Upper lobe of right lung (tissue), 1 donor: Measurements from ENCODE around the gene ABCF1. TPM values are rescaled to one million over a fixed set of nuclear protein-coding genes. Genes with fewer than 3 reads are reported as not detected.

Experiments used
- ATAC-seq: fragments of 200-7000 bp; cut with Tn5 transposase; one replicate; pipeline ENCODE4 v1.9.1; 2020; ENCODE audit warnings: mild to moderate bottlenecking, moderate library complexity
- DNase-seq: peaks from one replicate; pipeline ENCODE4 v3.0.0-alpha.2; 2020
- H3K27ac ChIP-seq: fragments of 200-600 bp; one replicate; pipeline ENCODE4 v1.8.0; 2022
- H3K27me3 ChIP-seq: fragments of 200-600 bp; one replicate; pipeline ENCODE4 v1.8.0; 2022; ENCODE audit warnings: mild to moderate bottlenecking
- H3K36me3 ChIP-seq: fragments of 200-600 bp; one replicate; pipeline ENCODE4 v1.8.0; 2022
- H3K4me1 ChIP-seq: fragments of 200-600 bp; one replicate; pipeline ENCODE4 v1.8.0; 2022
- H3K4me3 ChIP-seq: fragments of 200-600 bp; one replicate; pipeline ENCODE4 v1.8.0; 2022; ENCODE audit warnings: mild to moderate bottlenecking
- H3K9me3 ChIP-seq: fragments of 200-600 bp; one replicate; pipeline ENCODE4 v1.8.0; 2022
- CTCF ChIP-seq: fragments of 200-600 bp; IDR thresholded peaks from one replicate; pipeline ENCODE4 v1.8.0; 2022; ENCODE audit warnings: antibody characterized with exemption
- intact Hi-C: fragments of 100-400 bp; cut with DNase I; formaldehyde crosslinking; loops from one replicate; pipeline ENCODE4 v1.11.0; 2022
- total RNA-seq: library from RNA; stranded (reverse); fragmentation: NEBNext Ultra II Directional; extraction: Animal tissue kit (Norgen Biotek cat#: 25700); gene quantifications from one replicate; pipeline ENCODE4 v1.2.1, GENCODE V29; 2021
- donor health status: DM: no; HTN: yes; CAD: no; lungs with severe emphysema.

ABCF1 gene
- total RNA-seq, 1 donor from 2014 or later = 42.5 TPM

DNA sequence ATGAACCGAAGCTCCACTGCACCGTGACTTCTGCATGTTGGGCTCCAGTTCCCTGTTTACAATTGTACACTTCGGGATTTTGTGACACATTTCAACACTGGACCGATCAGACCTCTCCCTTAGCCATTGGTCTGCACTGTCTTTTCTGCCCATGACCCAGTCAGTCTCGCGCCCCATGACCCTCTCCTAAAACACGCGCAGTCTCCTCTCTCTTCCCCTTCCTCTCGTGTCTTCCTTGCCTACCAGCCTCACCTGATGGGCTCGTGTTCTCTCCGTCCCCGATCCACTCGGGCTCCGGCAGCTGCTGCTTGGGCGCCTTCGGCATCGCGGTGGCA, 535 bp upstream of the ABCF1 start:
- H3K9me3 ChIP-seq = no peaks in the 10 kb centered on the region
- intact Hi-C loops = no loop called here

GRCh38 chr6:30571762-30572082, 480 bp downstream of the ABCF1 start:
- Histone ChIP-seq H3K9me3 (no peaks in the 10 kb centered on the region), H3K4me1 (peaks cover 29% of the 10 kb centered on the region), H3K27me3 (no peaks in the 10 kb centered on the region), H3K36me3 (peaks cover 12% of the 10 kb centered on the region), H3K4me3 (peak overlapping the region; percentile 63), H3K27ac (peak overlapping the region; percentile 90)
- ATAC-seq (no peak), DNase-seq (no peak)
- TF ChIP-seq CTCF = no peak
- intact Hi-C loops = no loop called here

More for the DNA sequence above, 535 bp upstream of the ABCF1 start:
- H3K27me3 ChIP-seq = no peaks in the 10 kb centered on the region
- H3K27ac ChIP-seq = peak overlapping the region; percentile 90
- H3K36me3 ChIP-seq = peaks cover 6% of the 10 kb centered on the region
- peak overlapping the region; percentile 63 for H3K4me3 ChIP-seq
- H3K4me1 ChIP-seq = peaks cover 29% of the 10 kb centered on the region
- peak; percentile 52 for ATAC-seq
- DNase-seq = no peak
- no peak for TF ChIP-seq CTCF

DNA sequence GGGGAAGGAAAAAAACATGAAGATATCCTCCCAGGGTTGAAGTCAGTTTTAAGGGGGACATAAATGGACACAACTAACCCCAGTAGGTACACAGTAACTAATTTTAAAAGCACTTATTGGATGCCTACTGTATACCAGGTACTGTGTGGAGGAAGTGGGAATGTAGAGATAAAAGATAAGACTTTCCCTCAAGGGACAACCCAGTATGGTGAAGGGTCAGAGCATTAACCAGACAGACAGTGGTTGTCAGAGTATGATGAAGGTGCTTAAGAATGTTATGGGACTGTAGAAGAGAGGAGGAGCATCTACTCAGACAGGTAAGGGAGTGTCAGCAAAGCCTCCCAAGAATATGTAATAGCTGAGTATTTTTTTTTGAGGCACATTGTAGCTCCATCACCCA, 906 bp downstream of the ABCF1 start:
- no peak for ATAC-seq

GRCh38 chr6:30573113-30573512, 1.9 kb downstream of the ABCF1 start:
- peaks cover 26% of the 10 kb centered on the region for H3K36me3 ChIP-seq
- no peaks in the 10 kb centered on the region for H3K9me3 ChIP-seq
- H3K4me3 ChIP-seq = no peak overlapping the region
- H3K27ac ChIP-seq = no peak overlapping the region
- no peak for ATAC-seq
- no peak for TF ChIP-seq CTCF
- intact Hi-C loops = no loop called here
- no peaks in the 10 kb centered on the region for H3K27me3 ChIP-seq
- H3K4me1 ChIP-seq = peaks cover 29% of the 10 kb centered on the region
- no peak for DNase-seq

More for the DNA sequence above, 906 bp downstream of the ABCF1 start:
- H3K4me1 ChIP-seq = peaks cover 29% of the 10 kb centered on the region
- H3K4me3 ChIP-seq = peak overlapping the region; percentile 63
- H3K36me3 ChIP-seq = peaks cover 17% of the 10 kb centered on the region
- no peak for TF ChIP-seq CTCF
- no peaks in the 10 kb centered on the region for H3K9me3 ChIP-seq
- H3K27me3 ChIP-seq = no peaks in the 10 kb centered on the region
- H3K27ac ChIP-seq = peak overlapping the region; percentile 90
- intact Hi-C loops = no loop called here
- no peak for DNase-seq

GRCh38 chr6:30578051-30578450, 6.8 kb downstream of the ABCF1 start:
- no peak for TF ChIP-seq CTCF
- DNase-seq = no peak
- Histone ChIP-seq H3K4me1 (peaks cover 7% of the 10 kb centered on the region), H3K27me3 (no peaks in the 10 kb centered on the region), H3K36me3 (peaks cover 76% of the 10 kb centered on the region), H3K4me3 (no peak overlapping the region), H3K27ac (no peak overlapping the region), H3K9me3 (no peaks in the 10 kb centered on the region)
- intact Hi-C loops = no loop called here
- no peak for ATAC-seq

DNA sequence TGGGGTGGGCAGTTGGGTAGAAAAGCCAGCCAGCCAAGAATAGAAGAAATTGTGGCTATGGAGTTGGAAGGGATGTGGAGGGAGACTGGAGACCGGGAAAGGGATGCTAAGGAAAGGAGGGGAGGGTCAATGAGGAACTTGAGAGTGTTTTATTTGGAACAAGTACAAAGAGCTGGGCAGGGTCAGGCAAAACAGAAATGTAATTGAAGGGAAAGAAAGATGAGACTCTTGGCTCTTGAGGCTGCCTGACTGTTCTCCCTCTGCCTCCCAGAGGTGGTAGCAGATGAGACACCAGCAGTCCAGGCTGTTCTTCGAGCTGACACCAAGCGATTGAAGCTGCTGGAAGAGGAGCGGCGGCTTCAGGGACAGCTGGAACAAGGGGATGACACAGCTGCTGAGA, 12.7 kb downstream of the ABCF1 start:
- Histone ChIP-seq H3K27me3 (no peaks in the 10 kb centered on the region), H3K27ac (no peak overlapping the region), H3K36me3 (peaks cover 100% of the 10 kb centered on the region), H3K4me1 (no peaks in the 10 kb centered on the region), H3K9me3 (no peaks in the 10 kb centered on the region), H3K4me3 (no peak overlapping the region)
- intact Hi-C loops = no loop called here
- TF ChIP-seq CTCF = no peak
- ATAC-seq (no peak), DNase-seq (peak; percentile 19)
